Measurements from ENCODE around the gene SMAD1.

DNA sequence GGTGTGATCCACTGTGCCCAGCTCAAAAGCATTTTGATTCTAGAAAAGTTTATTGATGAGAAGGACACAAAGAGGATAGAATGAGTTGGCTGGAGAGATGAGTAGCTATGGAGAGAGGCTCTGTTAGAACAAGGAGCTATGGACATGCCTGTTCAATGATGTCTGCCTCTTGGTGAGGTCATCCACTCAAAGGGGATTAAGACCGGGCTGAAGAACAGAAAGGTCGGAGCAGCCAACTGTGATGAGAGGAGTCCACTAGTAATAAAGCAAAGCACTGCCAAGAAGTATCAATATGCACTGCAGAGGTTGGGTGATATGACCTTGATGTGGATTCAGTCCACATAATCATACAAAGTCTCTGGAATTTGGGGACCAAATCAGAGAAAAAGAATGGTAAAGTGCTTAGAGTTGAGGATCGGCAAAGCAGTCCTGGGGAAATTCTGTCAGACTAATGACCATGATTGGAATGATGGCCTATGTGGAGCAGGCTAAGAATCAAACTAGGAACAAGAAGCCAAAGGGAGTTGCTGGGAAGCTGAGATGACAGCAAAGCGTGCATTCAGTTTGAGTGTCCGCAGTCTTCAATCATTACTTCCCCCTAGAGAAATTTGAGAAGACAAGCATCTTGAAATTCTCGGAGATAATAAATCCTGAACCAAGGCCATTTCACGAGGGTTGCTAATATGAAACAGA, 81.8 kb downstream of the SMAD1 start:
- no peak for TF ChIP-seq TAF1 (IDR thresholded peaks at IDR 0.05; ENCODE audit: borderline replicate concordance, low read depth, low read length)
- no peak for TF ChIP-seq TCF12 (IDR thresholded peaks at IDR 0.05)
- TF ChIP-seq, protein P1, sequence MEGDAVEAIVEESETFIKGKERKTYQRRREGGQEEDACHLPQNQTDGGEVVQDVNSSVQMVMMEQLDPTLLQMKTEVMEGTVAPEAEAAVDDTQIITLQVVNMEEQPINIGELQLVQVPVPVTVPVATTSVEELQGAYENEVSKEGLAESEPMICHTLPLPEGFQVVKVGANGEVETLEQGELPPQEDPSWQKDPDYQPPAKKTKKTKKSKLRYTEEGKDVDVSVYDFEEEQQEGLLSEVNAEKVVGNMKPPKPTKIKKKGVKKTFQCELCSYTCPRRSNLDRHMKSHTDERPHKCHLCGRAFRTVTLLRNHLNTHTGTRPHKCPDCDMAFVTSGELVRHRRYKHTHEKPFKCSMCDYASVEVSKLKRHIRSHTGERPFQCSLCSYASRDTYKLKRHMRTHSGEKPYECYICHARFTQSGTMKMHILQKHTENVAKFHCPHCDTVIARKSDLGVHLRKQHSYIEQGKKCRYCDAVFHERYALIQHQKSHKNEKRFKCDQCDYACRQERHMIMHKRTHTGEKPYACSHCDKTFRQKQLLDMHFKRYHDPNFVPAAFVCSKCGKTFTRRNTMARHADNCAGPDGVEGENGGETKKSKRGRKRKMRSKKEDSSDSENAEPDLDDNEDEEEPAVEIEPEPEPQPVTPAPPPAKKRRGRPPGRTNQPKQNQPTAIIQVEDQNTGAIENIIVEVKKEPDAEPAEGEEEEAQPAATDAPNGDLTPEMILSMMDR (IDR thresholded peaks at IDR 0.05), result no peak
- TF ChIP-seq MXI1 (IDR thresholded peaks at IDR 0.05; ENCODE audit: low read depth, low read length), result no peak
- TF ChIP-seq, protein P2, sequence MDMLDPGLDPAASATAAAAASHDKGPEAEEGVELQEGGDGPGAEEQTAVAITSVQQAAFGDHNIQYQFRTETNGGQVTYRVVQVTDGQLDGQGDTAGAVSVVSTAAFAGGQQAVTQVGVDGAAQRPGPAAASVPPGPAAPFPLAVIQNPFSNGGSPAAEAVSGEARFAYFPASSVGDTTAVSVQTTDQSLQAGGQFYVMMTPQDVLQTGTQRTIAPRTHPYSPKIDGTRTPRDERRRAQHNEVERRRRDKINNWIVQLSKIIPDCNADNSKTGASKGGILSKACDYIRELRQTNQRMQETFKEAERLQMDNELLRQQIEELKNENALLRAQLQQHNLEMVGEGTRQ (IDR thresholded peaks at IDR 0.05; ENCODE audit: borderline replicate concordance, low read depth, low read length), result no peak
- no peak for TF ChIP-seq SMC3 (IDR thresholded peaks at IDR 0.05; ENCODE audit: low read depth, low read length)

All from SK-N-SH (cell line).